GM12878 (cell line): ENCODE measurements around the gene CHRM4. TPM values are rescaled to one million over a fixed set of nuclear protein-coding genes. Genes with fewer than 3 reads are reported as not detected.

Experiments
- ATAC-seq: fragments of 200-7000 bp; cut with Tn5 transposase; 3 replicates; pipeline ENCODE4 v1.9.1; 2020; ENCODE audit warnings: mild to moderate bottlenecking, moderate library complexity
- BruUV-seq: library from RNA; stranded (reverse); fragments of 400-500 nt; replicated peaks from 2 replicates; lab custom pipeline; 2021; lab: Mats Ljungman, UMichigan
- CTCF ChIA-PET: fragments of 300-600 bp; sonication (Branson Sonifier 250); formaldehyde crosslinking; extraction: SDS; loops from one replicate; lab custom pipeline; 2021; ENCODE audit warnings: inconsistent platforms; lab: Yijun Ruan, JAX
- POLR2A ChIA-PET: fragments of 350-600 bp; formaldehyde crosslinking; extraction: SDS; loops from one replicate; lab custom pipeline; 2021; ENCODE audit warnings: inconsistent platforms; lab: Charles Lee
- RAD21 ChIA-PET: fragments of 300-600 bp; sonication (Branson Sonifier 250); formaldehyde crosslinking; loops from one replicate; lab custom pipeline; 2023; ENCODE audit warnings: antibody characterized with exemption; ENCODE audit not compliant: unreplicated experiment; lab: Charles Lee
- SMC1A ChIA-PET: fragments of 300-600 bp; sonication (Branson Sonifier 250); formaldehyde crosslinking; loops from one replicate; lab custom pipeline; 2023; ENCODE audit not compliant: unreplicated experiment, uncharacterized antibody; lab: Charles Lee
- DNase-seq: peaks from one replicate; pipeline ENCODE4 v3.0.0-alpha.2; 2011; ENCODE audit warnings: low read depth, low spot score
- FAIRE-seq: peaks from 3 replicates; lab custom pipeline; 2011; peaks lifted over from hg19 to GRCh38; lab: Jason Lieb, UNC
- H2AFZ ChIP-seq: 2 replicates; pipeline ENCODE4 v1.6.0; 2011; ENCODE audit warnings: low read depth, low read length, control low read depth; ENCODE audit not compliant: control insufficient read depth
- H3K27ac ChIP-seq: 2 replicates; pipeline ENCODE4 v1.5.1; 2011; ENCODE audit warnings: control low read depth; ENCODE audit not compliant: control insufficient read depth, insufficient read depth
- H3K27me3 ChIP-seq, 2 experiments: replicated peaks in 1 of 2; 2 replicates each; pipeline versions ENCODE4 v1.6.0 to v1.6.1; 2011; ENCODE audit warnings: low read length in 1 of 2; ENCODE audit not compliant: control insufficient read depth in 2 of 2, insufficient read depth in 2 of 2
- H3K36me3 ChIP-seq, 2 experiments: 2 replicates each; pipeline ENCODE4 v1.5.1; 2011; ENCODE audit warnings: low read length in 1 of 2; ENCODE audit not compliant: control insufficient read depth in 2 of 2, insufficient read depth in 2 of 2
- H3K4me1 ChIP-seq: 2 replicates; pipeline ENCODE4 v1.6.1; 2011; ENCODE audit warnings: mild to moderate bottlenecking, low read length, moderate library complexity, mixed read lengths; ENCODE audit not compliant: control insufficient read depth, insufficient read depth
- H3K4me2 ChIP-seq: 2 replicates; pipeline ENCODE4 v1.6.0; 2011; ENCODE audit warnings: control low read depth; ENCODE audit not compliant: control insufficient read depth, insufficient read depth
- H3K4me3 ChIP-seq: fragments of 200-600 bp; sonication (generic); 2 replicates; pipeline ENCODE4 v1.5.1; 2016
- H3K79me2 ChIP-seq: 2 replicates; pipeline ENCODE4 v1.6.0; 2011; ENCODE audit warnings: low read length; ENCODE audit not compliant: control insufficient read depth, insufficient read depth
- H3K9ac ChIP-seq: 2 replicates; pipeline ENCODE4 v1.8.0; 2011; ENCODE audit warnings: low read length, control low read depth, mixed read lengths; ENCODE audit not compliant: control insufficient read depth, insufficient read depth
- H3K9me3 ChIP-seq: replicated peaks from 3 replicates; pipeline ENCODE4 v1.5.1; 2011; ENCODE audit warnings: mild to moderate bottlenecking, low read length; ENCODE audit not compliant: control insufficient read depth, insufficient read depth
- H4K20me1 ChIP-seq: 2 replicates; pipeline ENCODE4 v1.6.0; 2011; ENCODE audit not compliant: control insufficient read depth, insufficient read depth
- ATF3 ChIP-seq: IDR thresholded peaks from 2 replicates; pipeline ENCODE4 v1.6.1; 2011; ENCODE audit warnings: low read depth, mild to moderate bottlenecking, low read length, moderate library complexity, borderline replicate concordance; ENCODE audit errors: extremely low read depth
- BACH1 ChIP-seq: fragments of 450-650 bp; IDR thresholded peaks from 2 replicates; pipeline ENCODE4 v1.6.1; 2017; ENCODE audit warnings: mild to moderate bottlenecking, borderline replicate concordance
- BCL11A ChIP-seq: IDR thresholded peaks from 2 replicates; pipeline ENCODE4 v1.6.1; 2011; ENCODE audit warnings: low read depth, low read length
- EZH2 ChIP-seq: IDR thresholded peaks from 2 replicates; pipeline ENCODE4 v1.6.1; 2012; ENCODE audit warnings: low read depth, mild to moderate bottlenecking, control low read depth, inconsistent platforms, low read length, borderline replicate concordance; ENCODE audit not compliant: control insufficient read depth
- MXI1 ChIP-seq: fragments of 150-350 bp; IDR thresholded peaks from 2 replicates; pipeline ENCODE4 v1.6.1; 2011; ENCODE audit warnings: low read depth, mild to moderate bottlenecking, inconsistent platforms, low read length, improper control_type of control experiment
- NR2C1 ChIP-seq: fragments of 450-650 bp; IDR thresholded peaks from 2 replicates; pipeline ENCODE4 v1.6.1; 2017; ENCODE audit warnings: antibody characterized with exemption, mild to moderate bottlenecking, moderate library complexity
- POLR2AphosphoS2 ChIP-seq: IDR thresholded peaks from 2 replicates; pipeline ENCODE4 v1.6.1; 2011; ENCODE audit warnings: low read depth, mild to moderate bottlenecking, low read length, improper control_type of control experiment, moderate library complexity
- RELB ChIP-seq: fragments of 450-650 bp; IDR thresholded peaks from 2 replicates; pipeline ENCODE4 v1.6.1; 2017; ENCODE audit warnings: low read depth, mild to moderate bottlenecking, moderate library complexity
- USF1 ChIP-seq: IDR thresholded peaks from 2 replicates; pipeline ENCODE4 v1.6.1; 2011; ENCODE audit warnings: borderline replicate concordance, low read depth, mild to moderate bottlenecking, moderate library complexity, mixed read lengths, low read length; ENCODE audit not compliant: insufficient read depth; ENCODE audit errors: extremely low read length
- ZBTB33 ChIP-seq: fragments of 450-650 bp; IDR thresholded peaks from 2 replicates; pipeline ENCODE4 v1.6.1; 2017; ENCODE audit warnings: mild to moderate bottlenecking
- ZNF592 ChIP-seq: fragments of 450-650 bp; IDR thresholded peaks from 2 replicates; pipeline ENCODE4 v1.6.1; 2017; ENCODE audit warnings: mild to moderate bottlenecking, moderate library complexity
- WGBS: methylation state at CpG from one replicate; pipeline ENCODE4 v1.1.6; 2016; ENCODE audit warnings: low lambda C conversion rate; ENCODE audit not compliant: insufficient replicate concordance, insufficient coverage; ENCODE audit errors: missing lambda C conversion rate; 5-methylcytosine and 5-hydroxymethylcytosine counted together
- in situ Hi-C: fragments of 300-500 bp; cut with MboI; formaldehyde crosslinking; loops from 9 replicates; pipeline ENCODE4 v1.14.3; 2018; ENCODE audit warnings: mixed read lengths
- intact Hi-C: fragments of 100-400 bp; cut with micrococcal nuclease; formaldehyde crosslinking; loops from one replicate; pipeline ENCODE4 v1.14.2; 2022; ENCODE audit not compliant: unreplicated experiment
- polyA plus RNA-seq, 11 experiments: library from polyadenylated mRNA; depleted of rRNA in 4 of 11; unstranded in 6 of 11; stranded (reverse) in 5 of 11; fragments of >200 nt; fragmentation: Nextera tagmentation in 4 of 11; fragmentation: Illumina TruSeq in 1 of 11; extraction: Ambion mirVana in 4 of 11; extraction: Trizol in 1 of 11; gene quantifications; 1 replicate in 1 of 11; 2 replicates in 10 of 11; pipeline versions ENCODE4 v1.2.1 to v1.2.3, GENCODE V29; 2011 to 2016; ENCODE audit warnings: inconsistent platforms in 2 of 11, missing spikeins in 2 of 11, low read depth in 1 of 11
- total RNA-seq, 4 experiments: library from RNA; depleted of rRNA in 3 of 4; stranded (reverse); fragments of >200 nt in 3 of 4; fragmentation: Illumina TruSeq in 1 of 4; extraction: Trizol in 1 of 4; gene quantifications; 2 replicates each; pipeline versions ENCODE4 v1.2.1 to v1.2.3, GENCODE V29; 2013 to 2021

CHRM4 gene
- total and polyA plus RNA-seq, 10 of the 15 experiments (the other 5 are each of a cell fraction or from before 2014, with no cell fraction given): 0.12 to 0.23 (median 0.13) TPM; not detected in 7

- Histone ChIP-seq H3K4me2 (no peak overlapping the region), H3K79me2 (no peaks in the 10 kb centered on the region), H3K27ac (no peak overlapping the region), H2AFZ (no peak overlapping the region), H3K4me3 (no peak overlapping the region), H4K20me1 (no peaks in the 10 kb centered on the region), H3K4me1 (peaks cover 8% of the 10 kb centered on the region), H3K27me3 (peaks cover 8 to 25% of the 10 kb centered on the region in 2 experiments), H3K9me3 (no peaks in the 10 kb centered on the region), H3K36me3 (no peaks in the 10 kb centered on the region), H3K9ac (no peak overlapping the region)
- ChIA-PET CTCF (interaction anchor here (0.6 to 1.8 kb wide), 11 partner anchors 14 to 234 kb away, joined by 3 to 9 read pairs (median 4); no protein-coding TSS in a partner anchor), SMC1A (interaction anchor here (0.7 to 1.2 kb wide), 3 partner anchors 9 to 233 kb away, joined by 3 read pairs; partner anchors contain the start of genes ATG13 and HARBI1), POLR2A (no interaction called here), RAD21 (interaction anchor here (0.9 kb wide), 1 partner anchor 24 kb away, joined by 3 read pairs; no protein-coding TSS in a partner anchor)
- no peak for FAIRE-seq
- in situ Hi-C loops (no loop called here), intact Hi-C loops (no loop called here)
- no peak for DNase-seq
- 36% methylated on average over 11 of the region's 12 CpGs for WGBS
- BruUV-seq: no TSS peak
- no peak for ATAC-seq
- TF ChIP-seq RELB (no peak), BACH1 (no peak), ZNF592 (no peak), POLR2AphosphoS2 (no peak), EZH2 (no peak), ATF3 (no peak), BCL11A (no peak), ZBTB33 (no peak), USF1 (no peak), MXI1 (no peak), NR2C1 (no peak)
These were observed 7.4 kb downstream of the CHRM4 start for GRCh38 chr11:46383974-46384701.
